ENCODE results near the gene RSBN1L. TPM values are rescaled to one million over a fixed set of nuclear protein-coding genes. Genes with fewer than 3 reads are reported as not detected.
"Not testable (repeated sequence)": the region's sequence is repeated elsewhere in the genome, so short reads cannot be mapped to it uniquely, and the experiment has no call there.

The RSBN1L gene
- 10 to 100 TPM; 30.6 to 43.9 (median 36.9) TPM for total RNA-seq

DNA sequence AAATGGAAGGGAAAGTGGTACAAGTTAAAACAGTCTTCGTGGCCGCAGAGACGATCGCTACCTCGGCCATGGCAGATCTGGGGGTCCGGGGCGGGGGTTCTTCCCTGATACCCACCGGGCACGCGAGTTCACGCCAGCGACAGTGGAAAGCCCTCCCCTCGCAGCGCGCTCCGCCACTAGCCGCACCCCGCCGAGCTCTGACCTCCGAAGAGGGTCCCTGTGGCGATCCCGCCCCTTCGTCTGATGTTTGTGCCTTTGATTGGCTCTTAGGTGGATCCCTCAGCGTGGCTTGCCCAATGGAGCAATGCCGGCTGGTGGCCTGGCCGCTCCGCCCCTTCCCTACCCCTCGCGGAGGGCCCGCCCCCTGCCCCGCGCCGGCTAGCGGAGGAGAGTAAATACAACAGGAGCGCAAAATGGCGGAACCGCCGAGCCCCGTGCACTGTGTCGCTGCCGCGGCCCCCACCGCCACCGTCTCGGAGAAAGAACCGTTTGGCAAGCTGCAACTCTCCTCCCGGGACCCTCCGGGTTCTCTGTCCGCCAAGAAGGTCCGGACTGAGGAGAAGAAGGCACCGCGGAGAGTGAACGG lies at the start of gene RSBN1L:
RSBN1L (plus strand) TSS at position 403 of the 586 bp plus-strand sequence; CDS start at position 414, 11 bp downstream.
- peaks cover 22% of the 10 kb centered on the region in 2 donors for H3K4me1 ChIP-seq
- 0% methylated on average over 20 to 42 of the region's 53 CpGs for WGBS, 2 donors
- intact Hi-C loops (cut with DNase I) = no loop called here

DNA sequence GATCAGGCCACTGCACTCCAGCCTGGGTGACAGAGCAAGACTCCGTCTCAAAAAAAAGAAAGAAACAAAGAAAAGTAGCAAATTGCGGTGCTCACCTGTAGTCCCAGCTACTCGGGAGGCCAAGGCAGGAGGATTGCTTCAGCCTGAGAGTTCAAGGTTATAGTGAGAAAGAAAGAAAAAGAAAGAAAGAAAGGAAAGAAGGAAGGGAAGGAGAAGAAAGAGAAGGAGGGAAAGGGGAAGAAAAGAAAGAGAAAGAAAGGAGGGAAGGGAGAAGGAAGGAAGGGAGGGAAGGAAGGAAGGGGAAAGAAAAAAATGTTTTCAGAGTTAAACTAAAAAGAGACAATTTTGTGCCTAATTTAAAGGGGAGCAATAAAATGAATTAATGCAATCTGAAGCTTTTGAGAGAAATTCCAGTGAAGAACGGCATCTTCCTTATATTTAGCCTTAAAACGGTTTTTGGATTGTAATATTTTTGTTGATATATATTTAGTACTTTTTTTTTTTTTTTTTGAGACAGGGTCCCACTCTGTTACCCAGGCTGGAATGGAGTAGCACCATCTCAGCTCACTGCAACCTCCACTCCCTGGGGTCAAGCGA lies 47.4 kb upstream of the RSBN1L start:
- WGBS, 2 donors = 96% methylated on average over 6 of the region's 6 CpGs
- no peak overlapping the region for H3K27ac ChIP-seq
- no peaks in the 10 kb centered on the region for H3K9me3 ChIP-seq
- H3K4me1 ChIP-seq = peaks cover 4 to 19% of the 10 kb centered on the region in 2 donors
- DNase-seq = no peak
- H3K4me3 ChIP-seq (replicated peaks in 1 of 3) = no peak overlapping the region
- no peaks in the 10 kb centered on the region for H3K27me3 ChIP-seq
- intact Hi-C loops (cut with DNase I) = no loop called here
- no peaks in the 10 kb centered on the region for H3K36me3 ChIP-seq
- TF ChIP-seq, protein P1, sequence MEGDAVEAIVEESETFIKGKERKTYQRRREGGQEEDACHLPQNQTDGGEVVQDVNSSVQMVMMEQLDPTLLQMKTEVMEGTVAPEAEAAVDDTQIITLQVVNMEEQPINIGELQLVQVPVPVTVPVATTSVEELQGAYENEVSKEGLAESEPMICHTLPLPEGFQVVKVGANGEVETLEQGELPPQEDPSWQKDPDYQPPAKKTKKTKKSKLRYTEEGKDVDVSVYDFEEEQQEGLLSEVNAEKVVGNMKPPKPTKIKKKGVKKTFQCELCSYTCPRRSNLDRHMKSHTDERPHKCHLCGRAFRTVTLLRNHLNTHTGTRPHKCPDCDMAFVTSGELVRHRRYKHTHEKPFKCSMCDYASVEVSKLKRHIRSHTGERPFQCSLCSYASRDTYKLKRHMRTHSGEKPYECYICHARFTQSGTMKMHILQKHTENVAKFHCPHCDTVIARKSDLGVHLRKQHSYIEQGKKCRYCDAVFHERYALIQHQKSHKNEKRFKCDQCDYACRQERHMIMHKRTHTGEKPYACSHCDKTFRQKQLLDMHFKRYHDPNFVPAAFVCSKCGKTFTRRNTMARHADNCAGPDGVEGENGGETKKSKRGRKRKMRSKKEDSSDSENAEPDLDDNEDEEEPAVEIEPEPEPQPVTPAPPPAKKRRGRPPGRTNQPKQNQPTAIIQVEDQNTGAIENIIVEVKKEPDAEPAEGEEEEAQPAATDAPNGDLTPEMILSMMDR (IDR thresholded peaks at IDR 0.05) = no peak
- no peak for TF ChIP-seq POLR2A (IDR thresholded peaks at IDR 0.05)

More for the DNA sequence above, at the start of gene RSBN1L:
- Histone ChIP-seq H3K9me3 (no peaks in the 10 kb centered on the region), H3K4me3 (replicated peaks in 1 of 3) (peak within 1 kb of the TSS; percentile 90 to 100 (median 94)), H3K27me3 (no peaks in the 10 kb centered on the region), H3K36me3 (no peaks in the 10 kb centered on the region), H3K27ac (peak within 1 kb of the TSS; percentile 97 to 100 (median 97))
- TF ChIP-seq POLR2A (IDR thresholded peaks at IDR 0.05) = peak; percentile 78 to 100
- TF ChIP-seq, protein P1 (IDR thresholded peaks at IDR 0.05) = peak in 5 of 6 experiments; percentile 16 to 45 (median 38)
- peak; percentile 99 for DNase-seq

DNA sequence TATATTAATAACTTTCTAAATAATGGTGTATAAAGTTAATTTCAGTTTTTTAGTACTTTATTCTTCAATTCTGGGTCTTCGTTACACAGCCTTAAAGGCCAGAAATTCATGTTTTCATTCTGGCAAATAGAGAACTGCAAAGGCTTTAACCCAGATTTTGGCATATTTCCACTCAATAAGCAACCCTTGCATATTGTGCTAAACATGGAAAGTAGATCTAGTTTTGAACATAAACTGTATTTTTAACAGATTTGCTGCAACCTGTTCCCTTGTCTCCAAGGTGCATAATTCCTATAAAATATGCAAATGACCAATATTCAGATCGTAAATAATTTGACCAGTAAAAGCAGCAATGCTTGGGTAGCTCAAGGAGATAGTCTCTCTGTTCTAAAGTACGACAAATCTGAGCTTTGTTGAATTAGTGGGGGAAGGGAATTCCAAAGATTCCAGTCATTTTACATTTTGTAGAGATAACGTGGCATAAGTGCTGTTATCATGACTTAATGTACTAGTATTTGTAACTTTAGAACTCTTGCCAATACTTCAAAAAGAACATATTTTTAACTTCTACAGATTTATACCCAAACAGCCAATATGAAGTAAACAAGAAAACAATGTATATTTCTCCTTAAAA lies 46.4 kb upstream of the RSBN1L start:
- Histone ChIP-seq H3K36me3 (no peaks in the 10 kb centered on the region), H3K27me3 (no peaks in the 10 kb centered on the region), H3K4me3 (replicated peaks in 1 of 3) (no peak overlapping the region), H3K9me3 (no peaks in the 10 kb centered on the region), H3K4me1 (peaks cover 7 to 21% of the 10 kb centered on the region in 2 donors), H3K27ac (peak overlapping the region in 1 of 3 donors; percentile 18)
- 61 to 63% methylated on average over 4 of the region's 4 CpGs for WGBS, 2 donors
- DNase-seq = no peak
- intact Hi-C loops (cut with DNase I) = loop anchor here (5.0 to 10.0 kb wide), 2 partner anchors 107 to 285 kb away; no protein-coding TSS in a partner anchor
- TF ChIP-seq, protein P1 (IDR thresholded peaks at IDR 0.05) = no peak
- TF ChIP-seq POLR2A (IDR thresholded peaks at IDR 0.05) = no peak

DNA sequence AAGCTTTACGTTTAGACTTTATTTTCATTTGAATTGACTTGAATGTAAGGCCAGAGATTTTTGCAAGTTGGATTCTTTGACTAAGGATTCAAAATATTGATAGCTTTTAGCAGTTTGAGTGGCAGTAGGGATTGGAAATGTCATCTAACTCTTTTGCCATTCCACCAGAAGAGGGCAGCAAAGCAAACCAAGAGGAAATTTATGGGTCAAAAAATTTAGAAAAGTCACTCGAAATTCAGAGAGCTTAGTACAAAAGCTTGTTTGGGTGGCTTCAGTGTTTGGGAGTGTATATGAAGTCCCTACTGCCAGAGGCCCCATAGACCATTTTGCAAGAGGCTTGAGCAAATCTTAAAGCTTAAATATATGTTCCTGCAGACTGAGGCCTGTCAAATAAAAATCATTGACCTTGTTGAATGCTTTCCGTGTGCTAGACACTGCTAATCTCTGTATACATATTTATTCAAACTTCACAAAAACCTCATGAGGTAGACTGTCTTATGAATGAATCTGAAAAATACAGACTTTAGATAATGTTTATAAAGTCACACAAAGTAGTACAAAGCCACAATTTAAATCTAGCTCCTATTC lies 44.6 kb upstream of the RSBN1L start:
- Histone ChIP-seq H3K4me1 (peaks cover 16 to 21% of the 10 kb centered on the region in 2 donors), H3K27me3 (no peaks in the 10 kb centered on the region), H3K4me3 (replicated peaks in 1 of 3) (no peak overlapping the region), H3K36me3 (no peaks in the 10 kb centered on the region), H3K9me3 (no peaks in the 10 kb centered on the region), H3K27ac (peak overlapping the region in 1 of 3 donors; percentile 40)
- intact Hi-C loops (cut with DNase I) = loop anchor here (5.0 to 10.0 kb wide), 2 partner anchors 106 to 283 kb away; no protein-coding TSS in a partner anchor
- no peak for DNase-seq
- 24 to 48% methylated on average over 3 of the region's 3 CpGs for WGBS, 2 donors
- TF ChIP-seq POLR2A (IDR thresholded peaks at IDR 0.05) = no peak
- TF ChIP-seq, protein P1 (IDR thresholded peaks at IDR 0.05) = peak; percentile 58 to 81 (median 66)

DNA sequence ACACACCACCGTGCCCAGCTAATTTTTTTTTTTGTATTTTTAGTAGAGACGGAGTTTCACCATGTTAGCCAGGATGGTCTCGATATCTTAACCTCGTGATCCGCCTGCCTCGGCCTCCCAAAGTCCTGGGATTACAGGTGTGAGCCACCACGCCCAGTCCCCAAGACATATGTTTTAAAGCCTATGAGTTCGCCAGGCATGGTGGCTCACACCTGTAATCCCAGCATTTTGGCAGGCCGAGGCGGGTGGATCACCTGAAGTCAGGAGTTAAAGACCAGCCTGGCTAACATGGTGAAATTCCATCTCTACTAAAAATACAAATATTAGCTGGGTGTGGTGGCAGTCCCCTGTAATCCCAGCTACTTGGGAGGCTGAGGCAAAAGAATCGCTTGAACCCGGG lies 43.4 kb upstream of the RSBN1L start:
- intact Hi-C loops (cut with DNase I) = loop anchor here (5.0 to 10.0 kb wide), 2 partner anchors 104 to 282 kb away; no protein-coding TSS in a partner anchor
- not testable (repeated sequence) for H3K36me3 ChIP-seq; DNase-seq; H3K4me3 ChIP-seq (replicated peaks in 1 of 3); H3K9me3 ChIP-seq; H3K27me3 ChIP-seq; H3K27ac ChIP-seq
- H3K4me1 ChIP-seq = peaks cover 16 to 21% of the 10 kb centered on the region in 2 donors
- 98% methylated on average over 12 of the region's 12 CpGs for WGBS, 2 donors

Measured in thyroid gland (tissue), 4 donors.